Right atrium auricular region (tissue), 2 donors: ENCODE data around the gene GPT2. TPM values are rescaled to one million over a fixed set of nuclear protein-coding genes. Genes with fewer than 3 reads are reported as not detected.

Experiments
- DNase-seq: peaks from one replicate; pipeline ENCODE4 v3.0.0-alpha.2; 2019; ENCODE audit warnings: low spot score
- H3K27ac ChIP-seq, 2 donors: fragments of 200-600 bp; sonication (generic); 1 replicate in 1 of 2; 2 replicates in 1 of 2; pipeline ENCODE4 v1.5.1; 2016 to 2019
- H3K27me3 ChIP-seq, 2 donors: fragments of 200-600 bp; sonication (generic); one replicate each; pipeline versions ENCODE4 v1.5.1 to v1.6.0; 2017 to 2019
- H3K36me3 ChIP-seq: fragments of 200-600 bp; sonication (generic); one replicate; pipeline ENCODE4 v1.5.1; 2016
- H3K4me1 ChIP-seq, 2 donors: fragments of 200-600 bp; sonication (generic); one replicate each; pipeline versions ENCODE4 v1.5.1 to v1.6.0; 2017 to 2019
- H3K4me3 ChIP-seq, 2 donors: fragments of 200-600 bp; sonication (generic); 1 replicate in 1 of 2; 2 replicates in 1 of 2; pipeline ENCODE4 v1.5.1; 2017 to 2019; ENCODE audit warnings: mild to moderate bottlenecking in 1 of 2, moderate library complexity in 1 of 2
- H3K9me3 ChIP-seq, 2 donors: fragments of 200-600 bp; sonication (generic); one replicate each; pipeline ENCODE4 v1.5.1; 2019
- CTCF ChIP-seq, 2 donors: fragments of 200-600 bp; sonication (generic); IDR thresholded peaks; one replicate each; pipeline ENCODE4 v1.5.1; 2019; ENCODE audit warnings: antibody characterized with exemption in 2 of 2
- total RNA-seq, 2 donors: library from RNA; depleted of rRNA; stranded (reverse); fragments of >200 nt; gene quantifications; one replicate each; pipeline ENCODE4 v1.1.0, GENCODE V29; 2016

The GPT2 gene
- total RNA-seq, 2 donors from 2014 or later, result 3.7 to 12.1 TPM

- DNase-seq, result no peak
- Histone ChIP-seq H3K27ac (no peak overlapping the region), H3K4me1 (peaks cover 0 to 11% of the 10 kb centered on the region in 2 donors), H3K27me3 (no peaks in the 10 kb centered on the region), H3K4me3 (no peak overlapping the region), H3K9me3 (no peaks in the 10 kb centered on the region), H3K36me3 (no peaks in the 10 kb centered on the region)
- TF ChIP-seq CTCF (IDR thresholded peaks at IDR 0.05), result no peak
Observed at GRCh38 chr16:46889942-46890300, 5.8 kb downstream of the GPT2 start.

- no peaks in the 10 kb centered on the region for H3K27me3 ChIP-seq
- no peak overlapping the region for H3K4me3 ChIP-seq
- TF ChIP-seq CTCF (IDR thresholded peaks at IDR 0.05), result no peak
- H3K4me1 ChIP-seq, result peaks cover 0 to 14% of the 10 kb centered on the region in 2 donors
- no peak overlapping the region for H3K27ac ChIP-seq
- DNase-seq, result no peak
- H3K9me3 ChIP-seq, result no peaks in the 10 kb centered on the region
- no peaks in the 10 kb centered on the region for H3K36me3 ChIP-seq
Observed at GRCh38 chr16:46891910-46892309, 7.7 kb downstream of the GPT2 start.

- Histone ChIP-seq H3K9me3 (no peaks in the 10 kb centered on the region), H3K4me1 (peaks cover 0 to 24% of the 10 kb centered on the region in 2 donors), H3K27ac (no peak overlapping the region), H3K27me3 (no peaks in the 10 kb centered on the region), H3K4me3 (no peak overlapping the region), H3K36me3 (no peaks in the 10 kb centered on the region)
- TF ChIP-seq CTCF (IDR thresholded peaks at IDR 0.05), result no peak
- no peak for DNase-seq
Observed at GRCh38 chr16:46894036-46894672, 10.0 kb downstream of the GPT2 start.

- Histone ChIP-seq H3K9me3 (no peaks in the 10 kb centered on the region), H3K4me3 (no peak overlapping the region), H3K27me3 (no peaks in the 10 kb centered on the region), H3K36me3 (no peaks in the 10 kb centered on the region), H3K27ac (no peak overlapping the region), H3K4me1 (peaks cover 0 to 24% of the 10 kb centered on the region in 2 donors)
- DNase-seq, result no peak
- TF ChIP-seq CTCF (IDR thresholded peaks at IDR 0.05), result no peak
Observed at GRCh38 chr16:46895399-46896313, 11.5 kb downstream of the GPT2 start.

DNA sequence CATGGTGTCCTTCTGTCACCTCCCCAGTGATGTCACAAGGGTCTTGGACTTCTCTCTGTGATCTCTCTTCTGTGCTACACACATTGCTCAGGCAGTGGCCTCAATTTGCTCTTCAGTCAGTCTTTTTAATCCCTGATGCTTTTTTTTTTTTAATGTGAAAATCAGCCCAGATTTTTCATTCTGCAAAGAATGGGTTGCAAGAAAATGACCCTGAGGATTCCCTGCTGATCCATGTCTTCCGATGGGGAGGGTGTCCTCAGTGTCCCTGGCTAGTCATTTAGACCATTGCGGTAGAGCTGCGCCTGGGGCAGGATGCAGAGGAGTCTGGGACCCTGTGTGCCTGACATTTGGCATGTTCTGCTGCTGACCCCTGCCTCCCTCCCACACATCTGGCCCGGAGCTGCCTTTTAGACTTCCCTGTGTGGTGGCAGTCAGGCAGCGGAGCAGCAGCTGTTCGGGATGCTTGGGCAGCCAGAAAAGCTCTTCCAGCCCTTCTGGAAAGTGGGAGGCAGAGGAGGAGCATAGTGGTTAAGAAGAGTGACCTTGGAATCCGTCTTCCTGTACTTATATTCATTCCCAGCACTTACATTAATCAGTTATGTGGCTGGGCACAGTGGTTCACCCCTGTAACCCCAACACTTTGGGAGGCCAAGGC, 12.3 kb downstream of the GPT2 start:
- DNase-seq, result no peak
- Histone ChIP-seq H3K9me3 (no peaks in the 10 kb centered on the region), H3K36me3 (no peaks in the 10 kb centered on the region), H3K4me1 (peaks cover 0 to 24% of the 10 kb centered on the region in 2 donors), H3K27me3 (no peaks in the 10 kb centered on the region), H3K27ac (no peak overlapping the region), H3K4me3 (no peak overlapping the region)
- TF ChIP-seq CTCF (IDR thresholded peaks at IDR 0.05), result no peak
